HG03457 (cell line): ENCODE results near the gene USP15.

Experiments
- ATAC-seq: cut with Tn5 transposase; IDR thresholded peaks from one replicate; pipeline ENCODE4 v1.9.1; 2021; ENCODE audit warnings: moderate number of reproducible peaks; ENCODE audit not compliant: unreplicated experiment

The USP15 gene

GRCh38 chr12:62279058-62279457, 18.9 kb downstream of the USP15 start:
- ATAC-seq: no peak

DNA sequence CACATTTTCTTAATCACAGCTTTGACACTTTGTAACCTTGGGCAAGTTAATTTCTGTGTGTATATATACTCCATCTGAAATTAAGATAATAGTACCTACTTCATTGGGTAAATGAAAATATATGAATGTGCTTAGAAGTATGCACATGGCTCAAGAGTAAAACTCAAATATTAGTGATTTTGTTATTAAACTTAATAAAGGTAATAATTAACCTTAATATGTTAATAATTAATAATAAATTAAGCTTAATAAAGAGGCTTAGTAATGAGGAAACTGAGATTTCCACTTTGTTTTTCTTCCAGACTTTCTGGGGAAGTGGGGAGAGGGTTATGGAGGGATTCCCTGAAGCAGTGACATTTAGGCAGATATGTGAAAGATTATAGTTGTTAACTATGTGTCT, 19.8 kb downstream of the USP15 start:
- ATAC-seq: no peak

GRCh38 chr12:62282057-62282774, 22.0 kb downstream of the USP15 start:
- ATAC-seq: no peak

DNA sequence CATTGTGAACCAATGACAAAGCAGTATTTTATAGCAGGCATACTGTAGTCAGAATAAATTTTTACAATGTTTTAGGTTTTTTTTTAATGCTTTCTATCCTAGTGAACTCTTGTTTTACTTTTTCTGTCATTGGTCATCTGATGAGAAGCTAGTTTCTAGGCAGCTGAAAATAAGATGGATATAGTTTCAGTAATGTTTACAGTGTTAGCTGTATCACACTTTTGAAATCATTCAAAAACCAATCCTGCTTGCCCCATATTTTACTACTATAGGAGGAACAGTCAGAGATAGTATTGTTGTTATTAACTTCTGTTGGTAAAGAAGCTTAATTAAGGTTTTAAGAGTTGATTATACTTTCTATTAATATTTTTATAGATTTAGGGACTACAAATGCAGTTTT, 24.5 kb downstream of the USP15 start:
- no peak for ATAC-seq

DNA sequence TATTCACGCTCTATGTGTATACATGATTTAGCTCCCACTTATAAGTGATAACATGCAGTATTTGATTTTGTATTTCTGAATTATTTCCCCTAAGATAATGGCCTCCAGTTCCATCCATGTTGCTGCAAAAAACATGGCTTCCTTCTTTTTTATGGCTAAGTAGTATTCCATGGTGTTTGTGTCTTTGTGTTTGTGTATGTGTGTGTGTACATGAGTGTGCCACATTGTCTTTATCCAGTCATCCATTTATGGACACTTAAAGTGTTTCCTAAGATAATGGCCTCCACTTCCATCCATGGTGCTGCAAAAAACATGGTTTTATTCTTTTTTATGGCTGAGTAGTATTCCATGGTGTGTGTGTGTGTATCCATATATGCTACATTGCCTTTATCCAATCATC, 25.1 kb downstream of the USP15 start:
- no peak for ATAC-seq

- ATAC-seq: no peak
Measured at GRCh38 chr12:62288328-62288727, 28.1 kb downstream of the USP15 start.

GRCh38 chr12:62290846-62291245, 30.6 kb downstream of the USP15 start:
- ATAC-seq: no peak

GRCh38 chr12:62291864-62292760, 31.9 kb downstream of the USP15 start:
- ATAC-seq: no peak

GRCh38 chr12:62292761-62293344, 32.6 kb downstream of the USP15 start:
- no peak for ATAC-seq

DNA sequence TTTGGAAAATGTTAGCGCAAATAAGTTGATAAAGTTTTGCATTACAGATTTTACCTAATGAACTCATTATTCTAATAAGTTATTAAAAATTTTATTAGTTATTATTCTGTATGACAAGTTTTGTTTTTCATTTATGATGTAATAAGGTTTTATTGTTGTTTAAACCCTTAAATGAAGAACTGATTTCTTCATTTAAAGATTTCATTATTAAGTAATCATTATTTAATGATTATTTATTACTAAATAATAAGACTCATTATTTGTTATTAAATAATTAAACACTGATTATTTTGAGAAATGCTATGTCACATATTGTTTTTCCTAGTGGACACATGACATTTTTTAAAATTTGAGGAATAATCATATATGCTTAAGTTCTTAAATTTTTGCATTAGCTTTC, 34.2 kb downstream of the USP15 start:
- ATAC-seq: no peak

DNA sequence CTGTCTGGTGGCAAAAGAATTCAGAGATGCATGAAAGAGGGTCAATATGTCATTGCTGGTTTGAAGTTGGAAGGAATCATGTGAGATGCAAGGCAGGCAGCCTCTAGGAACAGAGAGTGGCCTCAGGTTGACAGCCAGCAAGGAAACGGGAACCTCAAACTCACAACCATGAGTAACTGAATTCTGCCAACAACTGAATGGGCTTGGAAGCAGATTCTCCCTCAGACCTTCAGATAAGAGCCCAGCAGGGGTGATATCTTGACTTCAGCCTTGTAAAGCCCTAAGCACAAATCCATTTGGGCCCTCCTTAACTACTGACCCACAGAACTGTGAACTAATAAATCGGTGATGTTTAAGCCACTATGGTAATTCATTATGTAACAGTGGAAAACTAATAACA, 35.8 kb downstream of the USP15 start:
- no peak for ATAC-seq

DNA sequence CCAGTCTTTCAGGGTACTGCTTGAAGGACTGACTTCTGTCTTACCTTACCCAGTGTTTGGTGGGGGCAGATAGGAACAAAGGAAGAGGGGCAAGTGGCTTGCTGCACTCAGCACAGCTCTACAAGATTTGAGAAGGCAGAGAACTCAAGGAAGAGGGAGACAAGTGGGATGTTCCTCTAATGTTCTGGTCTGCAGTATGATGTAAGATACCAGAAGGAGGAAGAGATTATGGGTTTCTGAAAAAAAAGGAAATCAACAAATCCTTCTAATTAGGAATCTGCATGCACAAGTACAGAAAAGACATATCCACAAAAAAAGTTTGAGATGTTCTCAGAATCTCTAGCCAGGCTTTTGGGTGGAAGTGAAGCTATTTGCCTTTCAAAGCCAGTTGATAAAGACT, 37.1 kb downstream of the USP15 start:
- ATAC-seq: no peak

GRCh38 chr12:62299617-62300016, 39.4 kb downstream of the USP15 start:
- no peak for ATAC-seq

DNA sequence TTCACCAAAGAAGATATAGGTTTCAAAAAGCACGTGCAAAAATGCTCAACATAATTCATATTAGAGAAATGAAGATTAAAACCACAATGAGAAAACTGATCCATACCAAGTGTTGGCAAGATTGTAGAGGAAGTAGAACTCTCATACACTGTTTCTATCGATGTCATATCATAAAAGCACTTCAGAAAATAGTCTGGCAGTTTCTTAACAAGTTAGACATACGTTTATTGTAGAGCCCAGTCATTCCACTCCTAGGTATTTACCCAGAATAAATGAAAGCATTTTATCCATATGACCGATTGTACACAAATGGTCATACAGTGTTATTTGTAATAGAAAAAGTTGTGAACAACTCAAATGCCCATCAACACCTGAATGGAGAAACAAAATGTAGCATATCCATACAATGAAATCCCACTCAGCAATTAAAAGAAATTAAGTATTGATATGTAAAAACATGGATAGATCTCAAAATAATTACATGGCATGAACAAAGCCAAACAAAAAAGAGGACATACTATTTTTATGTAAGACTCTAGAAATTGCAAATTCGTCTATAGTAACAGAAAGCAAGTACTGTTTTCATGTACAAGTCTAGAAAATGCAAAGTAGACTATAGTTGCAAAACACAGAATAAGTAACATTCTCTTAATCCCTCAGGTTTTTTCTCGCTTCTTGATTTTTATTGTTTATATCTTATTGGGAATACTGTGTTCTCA, 41.0 kb downstream of the USP15 start:
- no peak for ATAC-seq

- no peak for ATAC-seq
Measured at GRCh38 chr12:62301799-62302133, 41.6 kb downstream of the USP15 start.

DNA sequence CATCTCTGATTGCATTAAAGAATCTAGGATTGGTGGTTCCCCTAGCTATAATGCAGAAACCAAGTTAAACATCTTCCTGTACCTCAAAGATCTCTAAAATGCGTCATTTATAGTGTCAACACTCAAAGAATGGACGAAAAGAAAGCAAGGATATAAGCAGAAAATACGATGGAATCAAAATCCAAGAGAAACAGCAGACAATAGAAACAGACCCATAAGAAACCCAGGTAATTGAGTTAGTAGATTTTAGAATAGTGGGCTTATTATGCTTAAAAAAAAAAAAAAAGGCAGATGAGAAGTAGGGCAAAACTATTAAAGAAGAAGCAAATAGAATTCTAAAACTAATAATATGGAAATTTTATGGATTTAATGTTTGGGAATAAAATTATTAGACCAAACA, 44.4 kb downstream of the USP15 start:
- no peak for ATAC-seq

GRCh38 chr12:62305778-62306177, 45.6 kb downstream of the USP15 start:
- ATAC-seq: no peak

DNA sequence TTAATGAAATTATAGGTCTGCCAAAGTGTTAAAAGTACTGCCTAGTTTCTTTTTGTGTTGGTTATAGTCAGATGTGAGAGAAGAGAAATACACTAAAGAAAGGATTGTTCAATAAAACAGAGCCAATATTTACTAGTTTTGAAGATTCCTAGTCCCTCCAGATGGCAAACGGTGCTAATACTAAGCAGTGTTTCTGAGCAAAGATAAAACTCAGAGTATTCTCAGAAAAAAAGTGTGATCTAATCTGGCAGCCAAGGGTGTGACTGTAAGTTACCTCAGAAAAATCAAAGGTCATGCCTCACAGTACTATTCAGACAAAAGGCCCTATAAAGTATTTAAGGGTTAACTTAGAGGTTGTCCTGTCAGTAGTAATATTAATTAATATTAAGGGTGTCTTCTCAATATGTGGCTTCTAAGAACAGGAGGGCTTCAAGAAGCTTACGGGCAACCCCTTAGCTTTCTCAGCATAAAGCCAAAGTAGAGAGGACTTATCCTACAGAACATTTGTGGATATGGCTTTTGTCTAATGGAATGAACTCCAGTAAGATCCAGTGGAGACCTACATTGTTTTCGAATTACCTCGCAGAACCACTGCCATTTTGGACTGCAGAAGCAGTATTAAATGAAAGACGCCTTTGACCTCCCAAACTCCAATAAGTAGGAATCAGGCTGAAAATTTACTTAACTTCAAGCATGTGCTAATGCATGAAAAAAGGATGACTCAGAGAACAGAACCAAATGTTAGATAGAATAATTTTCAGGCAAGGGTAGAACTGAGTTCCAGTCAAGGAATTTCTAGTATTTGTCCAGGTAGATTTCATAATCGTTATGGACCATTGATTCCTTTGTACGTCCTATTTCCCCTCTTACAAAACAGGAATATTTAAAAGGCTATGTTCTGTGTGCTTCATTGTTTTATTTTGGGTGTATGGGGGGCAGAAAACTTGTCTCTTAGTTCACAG, 46.6 kb downstream of the USP15 start:
- no peak for ATAC-seq

- ATAC-seq: no peak
Measured at GRCh38 chr12:62308201-62308600, 48.0 kb downstream of the USP15 start.

DNA sequence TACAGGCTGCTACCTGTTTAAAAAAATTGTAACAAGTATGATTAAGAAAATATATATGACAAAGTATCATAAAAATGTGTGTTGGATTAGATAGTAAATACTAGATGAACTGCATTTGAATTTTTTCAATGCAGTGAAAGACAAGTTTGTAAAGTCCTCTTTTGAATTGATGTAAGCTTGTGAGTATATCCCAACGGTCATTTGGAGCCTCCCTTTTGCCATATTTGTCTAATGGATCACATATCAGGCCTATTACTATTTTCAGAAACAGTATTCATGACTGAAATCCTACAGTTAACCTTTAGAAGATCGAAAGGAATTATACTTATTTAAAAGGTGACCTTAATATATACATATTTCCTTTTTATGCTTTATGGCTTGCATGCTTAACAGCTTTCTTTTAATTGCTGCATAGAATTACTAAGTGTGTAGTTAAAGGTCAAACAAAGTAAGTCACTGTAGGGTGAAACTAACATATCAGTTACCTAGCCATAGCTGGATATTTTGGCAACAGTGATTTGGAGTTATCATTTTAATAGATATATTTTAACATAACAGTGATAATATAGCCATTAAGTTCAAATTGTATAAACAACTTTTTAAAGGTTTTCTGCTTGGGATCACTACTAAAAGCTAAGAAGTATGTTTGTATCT, 53.6 kb downstream of the USP15 start:
- no peak for ATAC-seq
